ENCODE results near the gene SKAP2. TPM values are rescaled to one million over a fixed set of nuclear protein-coding genes. Genes with fewer than 3 reads are reported as not detected.

Gene SKAP2
- total RNA-seq, 1 donor from 2014 or later, result 3.3 TPM

- peaks cover 21% of the 10 kb centered on the region for H3K4me1 Mint-ChIP-seq (ENCODE audit: low read depth)
- H3K9me3 Mint-ChIP-seq, result no peaks in the 10 kb centered on the region
- intact Hi-C loops (cut with micrococcal nuclease), result loop anchor here (2.0 to 10.0 kb wide), 6 partner anchors 232 to 1310 kb away; partner anchors contain the start of gene NFE2L3
- no peak for DNase-seq (ENCODE audit: low spot score)
- peaks cover 3% of the 10 kb centered on the region for H3K36me3 Mint-ChIP-seq (ENCODE audit: low read depth)
- H3K27me3 Mint-ChIP-seq (ENCODE audit: insufficient read depth), result peaks cover 29% of the 10 kb centered on the region
- peak overlapping the region; percentile 93 for H3K4me3 Mint-ChIP-seq
- peak overlapping the region; percentile 78 for H3K27ac Mint-ChIP-seq
Measured at GRCh38 chr7:26865094-26865388, 651 bp upstream of the SKAP2 start.

- peaks cover 35% of the 10 kb centered on the region for H3K27me3 Mint-ChIP-seq (ENCODE audit: insufficient read depth)
- intact Hi-C loops (cut with micrococcal nuclease), result loop anchor here (1.0 to 10.0 kb wide), 10 partner anchors 233 to 1738 kb away; partner anchors contain the start of genes CYCS and NFE2L3
- DNase-seq (ENCODE audit: low spot score), result no peak
Measured at GRCh38 chr7:26863518-26864308, 677 bp downstream of the SKAP2 start.

GRCh38 chr7:26862834-26863233 lies 1.6 kb downstream of the SKAP2 start:
- Mint-ChIP-seq H3K4me3 (peak overlapping the region; percentile 93), H3K36me3 (ENCODE audit: low read depth) (peaks cover 5% of the 10 kb centered on the region), H3K4me1 (ENCODE audit: low read depth) (peaks cover 21% of the 10 kb centered on the region), H3K27ac (no peak overlapping the region), H3K27me3 (ENCODE audit: insufficient read depth) (peaks cover 44% of the 10 kb centered on the region), H3K9me3 (no peaks in the 10 kb centered on the region)
- intact Hi-C loops (cut with micrococcal nuclease), result loop anchor here (10.0 kb wide), 5 partner anchors 488 to 1312 kb away; partner anchors contain the start of gene NFE2L3
- DNase-seq (ENCODE audit: low spot score), result no peak

More at GRCh38 chr7:26863518-26864308, 677 bp downstream of the SKAP2 start:
- H3K9me3 Mint-ChIP-seq, result no peaks in the 10 kb centered on the region
- H3K27ac Mint-ChIP-seq, result peak overlapping the region; percentile 78
- H3K4me1 Mint-ChIP-seq (ENCODE audit: low read depth), result peaks cover 21% of the 10 kb centered on the region
- peaks cover 3% of the 10 kb centered on the region for H3K36me3 Mint-ChIP-seq (ENCODE audit: low read depth)
- peak overlapping the region; percentile 93 for H3K4me3 Mint-ChIP-seq

GRCh38 chr7:26861050-26861449 lies 3.3 kb downstream of the SKAP2 start:
- intact Hi-C loops (cut with micrococcal nuclease), result loop anchor here (10.0 kb wide), 5 partner anchors 486 to 1314 kb away; partner anchors contain the start of gene NFE2L3
- peaks cover 5% of the 10 kb centered on the region for H3K36me3 Mint-ChIP-seq (ENCODE audit: low read depth)
- DNase-seq (ENCODE audit: low spot score), result no peak
- H3K27me3 Mint-ChIP-seq (ENCODE audit: insufficient read depth), result peaks cover 60% of the 10 kb centered on the region
- no peaks in the 10 kb centered on the region for H3K9me3 Mint-ChIP-seq
- no peak overlapping the region for H3K27ac Mint-ChIP-seq
- H3K4me1 Mint-ChIP-seq (ENCODE audit: low read depth), result peaks cover 21% of the 10 kb centered on the region
- no peak overlapping the region for H3K4me3 Mint-ChIP-seq

GRCh38 chr7:26860361-26860760 lies 4.0 kb downstream of the SKAP2 start:
- intact Hi-C loops (cut with micrococcal nuclease), result loop anchor here (10.0 kb wide), 5 partner anchors 486 to 1314 kb away; partner anchors contain the start of gene NFE2L3
- Mint-ChIP-seq H3K36me3 (ENCODE audit: low read depth) (peaks cover 5% of the 10 kb centered on the region), H3K27me3 (ENCODE audit: insufficient read depth) (peaks cover 65% of the 10 kb centered on the region)

GRCh38 chr7:26859720-26860119 lies 4.7 kb downstream of the SKAP2 start:
- Mint-ChIP-seq H3K4me3 (no peak overlapping the region), H3K27ac (no peak overlapping the region), H3K27me3 (ENCODE audit: insufficient read depth) (peaks cover 71% of the 10 kb centered on the region), H3K4me1 (ENCODE audit: low read depth) (peaks cover 13% of the 10 kb centered on the region), H3K36me3 (ENCODE audit: low read depth) (peaks cover 2% of the 10 kb centered on the region), H3K9me3 (no peaks in the 10 kb centered on the region)
- intact Hi-C loops (cut with micrococcal nuclease), result loop anchor here (5.0 to 10.0 kb wide), 6 partner anchors 383 to 1315 kb away; partner anchors contain the start of genes EVX1 and NFE2L3
- DNase-seq (ENCODE audit: low spot score), result no peak

More at GRCh38 chr7:26860361-26860760, 4.0 kb downstream of the SKAP2 start:
- no peaks in the 10 kb centered on the region for H3K9me3 Mint-ChIP-seq
- H3K4me3 Mint-ChIP-seq, result no peak overlapping the region
- DNase-seq (ENCODE audit: low spot score), result no peak
- peaks cover 20% of the 10 kb centered on the region for H3K4me1 Mint-ChIP-seq (ENCODE audit: low read depth)
- no peak overlapping the region for H3K27ac Mint-ChIP-seq

GRCh38 chr7:26858735-26859134 lies 5.7 kb downstream of the SKAP2 start:
- DNase-seq (ENCODE audit: low spot score), result no peak
- intact Hi-C loops (cut with micrococcal nuclease), result loop anchor here (5.0 kb wide), 1 partner anchor 384 kb away; the partner anchor contains the start of gene EVX1
- H3K27me3 Mint-ChIP-seq (ENCODE audit: insufficient read depth), result peaks cover 71% of the 10 kb centered on the region

GRCh38 chr7:26858241-26858715 lies 6.1 kb downstream of the SKAP2 start:
- peaks cover under 1% of the 10 kb centered on the region for H3K4me1 Mint-ChIP-seq (ENCODE audit: low read depth)
- H3K9me3 Mint-ChIP-seq, result no peaks in the 10 kb centered on the region
- no peak overlapping the region for H3K4me3 Mint-ChIP-seq
- peaks cover 3% of the 10 kb centered on the region for H3K36me3 Mint-ChIP-seq (ENCODE audit: low read depth)
- peaks cover 71% of the 10 kb centered on the region for H3K27me3 Mint-ChIP-seq (ENCODE audit: insufficient read depth)
- no peak for DNase-seq (ENCODE audit: low spot score)
- intact Hi-C loops (cut with micrococcal nuclease), result loop anchor here (5.0 kb wide), 1 partner anchor 384 kb away; the partner anchor contains the start of gene EVX1
- no peak overlapping the region for H3K27ac Mint-ChIP-seq

More at GRCh38 chr7:26858735-26859134, 5.7 kb downstream of the SKAP2 start:
- H3K27ac Mint-ChIP-seq, result no peak overlapping the region
- no peaks in the 10 kb centered on the region for H3K9me3 Mint-ChIP-seq
- H3K4me1 Mint-ChIP-seq (ENCODE audit: low read depth), result peaks cover 5% of the 10 kb centered on the region
- H3K36me3 Mint-ChIP-seq (ENCODE audit: low read depth), result peaks cover 2% of the 10 kb centered on the region
- H3K4me3 Mint-ChIP-seq, result no peak overlapping the region

- Mint-ChIP-seq H3K4me3 (no peak overlapping the region), H3K9me3 (no peaks in the 10 kb centered on the region), H3K27me3 (ENCODE audit: insufficient read depth) (peaks cover 69% of the 10 kb centered on the region), H3K4me1 (ENCODE audit: low read depth) (no peaks in the 10 kb centered on the region), H3K27ac (no peak overlapping the region), H3K36me3 (ENCODE audit: low read depth) (peaks cover 3% of the 10 kb centered on the region)
- DNase-seq (ENCODE audit: low spot score), result no peak
- intact Hi-C loops (cut with micrococcal nuclease), result loop anchor here (5.0 kb wide), 1 partner anchor 385 kb away; the partner anchor contains the start of gene EVX1
Measured at GRCh38 chr7:26857506-26858240, 6.7 kb downstream of the SKAP2 start.

- H3K27me3 Mint-ChIP-seq (ENCODE audit: insufficient read depth), result peaks cover 68% of the 10 kb centered on the region
- no peaks in the 10 kb centered on the region for H3K4me1 Mint-ChIP-seq (ENCODE audit: low read depth)
- H3K27ac Mint-ChIP-seq, result no peak overlapping the region
- DNase-seq (ENCODE audit: low spot score), result no peak
- intact Hi-C loops (cut with micrococcal nuclease), result loop anchor here (5.0 kb wide), 1 partner anchor 385 kb away; the partner anchor contains the start of gene EVX1
- peaks cover 3% of the 10 kb centered on the region for H3K36me3 Mint-ChIP-seq (ENCODE audit: low read depth)
- no peaks in the 10 kb centered on the region for H3K9me3 Mint-ChIP-seq
- H3K4me3 Mint-ChIP-seq, result no peak overlapping the region
Measured at GRCh38 chr7:26857170-26857505, 7.3 kb downstream of the SKAP2 start.

- Mint-ChIP-seq H3K4me3 (no peak overlapping the region), H3K36me3 (ENCODE audit: low read depth) (peaks cover 3% of the 10 kb centered on the region)
- intact Hi-C loops (cut with micrococcal nuclease), result loop anchor here (5.0 kb wide), 1 partner anchor 386 kb away; the partner anchor contains the start of gene EVX1
Measured at GRCh38 chr7:26856176-26856985, 8.0 kb downstream of the SKAP2 start.

More at GRCh38 chr7:26856176-26856985, 8.0 kb downstream of the SKAP2 start:
- H3K27ac Mint-ChIP-seq, result no peak overlapping the region
- no peaks in the 10 kb centered on the region for H3K4me1 Mint-ChIP-seq (ENCODE audit: low read depth)
- no peak for DNase-seq (ENCODE audit: low spot score)
- no peaks in the 10 kb centered on the region for H3K9me3 Mint-ChIP-seq
- H3K27me3 Mint-ChIP-seq (ENCODE audit: insufficient read depth), result peaks cover 64% of the 10 kb centered on the region

Data from activated T-helper 1 cell treated with anti-CD3 and anti-CD28 coated beads, Interleukin-12 subunit alpha, Interleukin-12 subunit beta, Interleukin-2, Interleukin-4 antibody, amounts not matched to agents 30 ng/mL and 10 ng/mL and 1 ng/mL, durations not matched to agents 14 hours and 24 hours and 36 hours (primary cell).